DND-41 (cell line): Measurements from ENCODE around the gene ABCG1.

Experiments used
- CTCF ChIP-seq: IDR thresholded peaks from 2 replicates; pipeline ENCODE4 v1.5.1; 2012; ENCODE audit warnings: borderline replicate concordance, low read length, moderate library complexity, mild to moderate bottlenecking; ENCODE audit not compliant: poor library complexity, severe bottlenecking; ENCODE audit errors: extremely low read depth
- EZH2 ChIP-seq: IDR thresholded peaks from 3 replicates; pipeline ENCODE4 v1.6.1; 2012; ENCODE audit warnings: borderline replicate concordance, low read depth, mild to moderate bottlenecking, moderate library complexity, low read length, inconsistent platforms; ENCODE audit not compliant: severe bottlenecking

- TF ChIP-seq CTCF (no peak), EZH2 (no peak)
Observed at GRCh38 chr21:42280356-42281180, 61.6 kb downstream of the ABCG1 start.
